H1 (cell line): ENCODE results near the gene WDR74. TPM values are rescaled to one million over a fixed set of nuclear protein-coding genes. Genes with fewer than 3 reads are reported as not detected.

ENCODE experiments used
- BRCA1 ChIP-seq: IDR thresholded peaks from 2 replicates; pipeline ENCODE4 v1.6.1; 2012; ENCODE audit warnings: low read depth, low read length, improper control_type of control experiment
- CHD7 ChIP-seq: fragments of 300-600 bp; sonication (generic); IDR thresholded peaks from 2 replicates; pipeline ENCODE4 v1.7.1; 2012; ENCODE audit warnings: low read length, moderate library complexity, mild to moderate bottlenecking, inconsistent platforms; ENCODE audit not compliant: insufficient replicate concordance
- GABPA ChIP-seq: IDR thresholded peaks from 2 replicates; pipeline ENCODE4 v1.6.1; 2011; ENCODE audit warnings: mild to moderate bottlenecking, low read length, moderate library complexity, borderline replicate concordance; ENCODE audit not compliant: insufficient read depth
- MAFK ChIP-seq: IDR thresholded peaks from 2 replicates; pipeline ENCODE4 v1.6.1; 2012; ENCODE audit warnings: low read depth, mild to moderate bottlenecking, improper control_type of control experiment, low read length
- NRF1 ChIP-seq: IDR thresholded peaks from 2 replicates; pipeline ENCODE4 v1.6.1; 2011; ENCODE audit warnings: mild to moderate bottlenecking, low read depth, low read length, improper control_type of control experiment
- SP2 ChIP-seq: IDR thresholded peaks from 2 replicates; pipeline ENCODE4 v1.6.1; 2012; ENCODE audit warnings: mild to moderate bottlenecking, low read length, inconsistent platforms
- SRF ChIP-seq: IDR thresholded peaks from 2 replicates; pipeline ENCODE4 v1.6.1; 2011; ENCODE audit warnings: mild to moderate bottlenecking, low read depth, low read length, moderate library complexity
- TBP ChIP-seq: IDR thresholded peaks from 2 replicates; pipeline ENCODE4 v1.6.1; 2011; ENCODE audit warnings: low read depth, low read length, improper control_type of control experiment
- polyA plus RNA-seq, 7 experiments: library from polyadenylated mRNA; depleted of rRNA in 3 of 7; stranded (reverse) in 5 of 7; unstranded in 2 of 7; fragments of >200 nt in 5 of 7; fragments of 200-250 nt in 2 of 7; gene quantifications; 1 replicate in 5 of 7; 2 replicates in 1 of 7; 4 replicates in 1 of 7; pipeline versions ENCODE4 v1.2.1 to v1.2.3, GENCODE V29; 2011 to 2013; ENCODE audit warnings: missing spikeins in 2 of 7, mixed read lengths in 2 of 7
- total RNA-seq: library from RNA; stranded (reverse); fragmentation: NEBNext Ultra II Directional; extraction: Animal tissue kit (Norgen Biotek cat#: 25700); gene quantifications from 2 replicates; pipeline ENCODE4 v1.2.1, GENCODE V29; 2021
- TF ChIP-seq, protein P1 (sequence below), 3 experiments: IDR thresholded peaks; 1 replicate in 2 of 3; 2 replicates in 1 of 3; pipeline versions ENCODE4 v1.5.1 to v1.6.1; 2011; ENCODE audit warnings: low read length in 3 of 3, mild to moderate bottlenecking in 3 of 3, inconsistent platforms in 2 of 3, low read depth in 1 of 3, moderate library complexity in 1 of 3; ENCODE audit not compliant: insufficient read depth in 1 of 3; ENCODE audit errors: control extremely low read depth in 1 of 3

WDR74 gene
- total and polyA plus RNA-seq, 2 of the 8 experiments (the other 6 are each of a cell fraction or from before 2014, with no cell fraction given): 93.6 to 97.0 TPM

- TF ChIP-seq CHD7 (no peak), GABPA (no peak), SP2 (no peak), BRCA1 (no peak), SRF (no peak), NRF1 (no peak), MAFK (no peak), TBP (no peak)
- TF ChIP-seq, protein P1, sequence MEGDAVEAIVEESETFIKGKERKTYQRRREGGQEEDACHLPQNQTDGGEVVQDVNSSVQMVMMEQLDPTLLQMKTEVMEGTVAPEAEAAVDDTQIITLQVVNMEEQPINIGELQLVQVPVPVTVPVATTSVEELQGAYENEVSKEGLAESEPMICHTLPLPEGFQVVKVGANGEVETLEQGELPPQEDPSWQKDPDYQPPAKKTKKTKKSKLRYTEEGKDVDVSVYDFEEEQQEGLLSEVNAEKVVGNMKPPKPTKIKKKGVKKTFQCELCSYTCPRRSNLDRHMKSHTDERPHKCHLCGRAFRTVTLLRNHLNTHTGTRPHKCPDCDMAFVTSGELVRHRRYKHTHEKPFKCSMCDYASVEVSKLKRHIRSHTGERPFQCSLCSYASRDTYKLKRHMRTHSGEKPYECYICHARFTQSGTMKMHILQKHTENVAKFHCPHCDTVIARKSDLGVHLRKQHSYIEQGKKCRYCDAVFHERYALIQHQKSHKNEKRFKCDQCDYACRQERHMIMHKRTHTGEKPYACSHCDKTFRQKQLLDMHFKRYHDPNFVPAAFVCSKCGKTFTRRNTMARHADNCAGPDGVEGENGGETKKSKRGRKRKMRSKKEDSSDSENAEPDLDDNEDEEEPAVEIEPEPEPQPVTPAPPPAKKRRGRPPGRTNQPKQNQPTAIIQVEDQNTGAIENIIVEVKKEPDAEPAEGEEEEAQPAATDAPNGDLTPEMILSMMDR (IDR thresholded peaks at IDR 0.05; ENCODE audit: control extremely low read depth in 1 of 3, insufficient read depth in 1 of 3, low read depth in 1 of 3, low read length in 3 of 3): no peak
These were observed 45.1 kb downstream of the WDR74 start (continued) for GRCh38 chr11:62794201-62794775.
